ENCODE data around the gene SIRPB2.

The SIRPB2 gene

DNA sequence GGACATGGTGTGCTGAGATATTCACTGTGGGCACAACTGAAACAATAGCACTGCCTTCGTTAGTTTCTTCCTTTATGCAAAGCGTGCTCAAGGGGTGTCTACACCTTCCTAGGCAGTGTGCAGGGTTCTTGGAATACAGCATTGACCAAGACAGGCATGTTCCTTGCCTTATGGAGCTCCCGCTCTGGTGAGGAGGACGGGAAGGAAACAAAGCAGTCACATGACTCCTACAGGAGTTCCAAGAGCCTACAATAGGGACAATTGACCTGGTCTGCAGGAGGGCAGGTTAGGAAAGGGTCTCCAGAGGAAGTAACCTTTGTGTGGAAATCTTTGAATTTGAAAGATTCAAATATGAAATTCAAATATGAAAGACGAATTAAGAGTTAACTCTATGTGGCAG is 25.8 kb upstream of the SIRPB2 start:
- no peaks in the 10 kb centered on the region for H3K27me3 ChIP-seq (ENCODE audit: insufficient read depth, poor library complexity, severe bottlenecking)
- no peaks in the 10 kb centered on the region for H3K36me3 ChIP-seq (ENCODE audit: low read depth)
- H3K4me3 ChIP-seq (ENCODE audit: severe bottlenecking) = no peak overlapping the region
- DNase-seq (ENCODE audit: low spot score) (no peak), ATAC-seq (ENCODE audit: low read depth) (no peak)
- TF ChIP-seq, protein P1, sequence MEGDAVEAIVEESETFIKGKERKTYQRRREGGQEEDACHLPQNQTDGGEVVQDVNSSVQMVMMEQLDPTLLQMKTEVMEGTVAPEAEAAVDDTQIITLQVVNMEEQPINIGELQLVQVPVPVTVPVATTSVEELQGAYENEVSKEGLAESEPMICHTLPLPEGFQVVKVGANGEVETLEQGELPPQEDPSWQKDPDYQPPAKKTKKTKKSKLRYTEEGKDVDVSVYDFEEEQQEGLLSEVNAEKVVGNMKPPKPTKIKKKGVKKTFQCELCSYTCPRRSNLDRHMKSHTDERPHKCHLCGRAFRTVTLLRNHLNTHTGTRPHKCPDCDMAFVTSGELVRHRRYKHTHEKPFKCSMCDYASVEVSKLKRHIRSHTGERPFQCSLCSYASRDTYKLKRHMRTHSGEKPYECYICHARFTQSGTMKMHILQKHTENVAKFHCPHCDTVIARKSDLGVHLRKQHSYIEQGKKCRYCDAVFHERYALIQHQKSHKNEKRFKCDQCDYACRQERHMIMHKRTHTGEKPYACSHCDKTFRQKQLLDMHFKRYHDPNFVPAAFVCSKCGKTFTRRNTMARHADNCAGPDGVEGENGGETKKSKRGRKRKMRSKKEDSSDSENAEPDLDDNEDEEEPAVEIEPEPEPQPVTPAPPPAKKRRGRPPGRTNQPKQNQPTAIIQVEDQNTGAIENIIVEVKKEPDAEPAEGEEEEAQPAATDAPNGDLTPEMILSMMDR (IDR thresholded peaks at IDR 0.05; ENCODE audit: poor library complexity, severe bottlenecking) = no peak
- no peak overlapping the region for H3K27ac ChIP-seq (ENCODE audit: poor library complexity, severe bottlenecking)
- no peaks in the 10 kb centered on the region for H3K9me3 ChIP-seq (ENCODE audit: severe bottlenecking)
- no peaks in the 10 kb centered on the region for H3K4me1 ChIP-seq (ENCODE audit: insufficient read depth, poor library complexity, severe bottlenecking)

DNA sequence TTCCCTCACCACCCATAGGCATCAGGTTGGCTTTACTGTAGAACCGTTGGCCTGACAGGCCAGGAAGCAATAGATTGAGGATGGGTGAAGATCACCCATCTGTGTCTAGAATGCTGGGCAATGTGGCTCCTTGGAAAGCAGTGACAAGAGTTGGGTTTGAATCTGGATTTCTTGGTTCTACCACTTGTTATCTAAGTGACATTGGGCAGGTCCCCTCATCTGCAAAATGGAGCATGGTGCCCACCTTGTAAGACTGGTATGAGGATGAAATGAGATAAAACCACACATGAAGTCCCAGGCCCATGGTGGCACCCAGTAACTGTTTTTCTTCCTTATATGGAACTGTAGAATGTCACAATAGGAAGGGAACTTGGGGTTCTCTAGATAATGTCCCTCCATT is 22.6 kb upstream of the SIRPB2 start:
- no peak for ATAC-seq (ENCODE audit: low read depth)

DNA sequence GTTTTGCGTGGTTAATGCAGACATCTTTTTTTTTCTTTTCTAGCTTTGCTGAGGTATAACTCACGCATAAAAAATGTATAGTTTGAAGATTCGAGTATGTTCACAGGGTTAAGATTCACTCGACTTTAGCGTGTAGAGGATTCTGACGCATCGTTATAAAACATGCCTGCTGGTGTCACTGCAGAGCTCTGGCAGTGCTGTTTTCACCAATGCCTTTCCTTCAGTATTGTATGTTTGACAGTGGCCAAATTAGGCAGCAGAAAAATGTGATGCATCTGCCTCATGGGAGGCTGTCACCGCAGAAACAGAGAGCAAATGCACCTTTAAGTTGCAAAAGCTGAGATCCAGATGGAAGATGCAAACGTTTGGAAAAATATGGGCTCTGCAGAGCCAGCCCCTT is 18.0 kb upstream of the SIRPB2 start:
- Histone ChIP-seq H3K4me3 (ENCODE audit: severe bottlenecking) (no peak overlapping the region), H3K27me3 (ENCODE audit: insufficient read depth, poor library complexity, severe bottlenecking) (no peaks in the 10 kb centered on the region), H3K36me3 (ENCODE audit: low read depth) (no peaks in the 10 kb centered on the region), H3K27ac (ENCODE audit: poor library complexity, severe bottlenecking) (no peak overlapping the region), H3K9me3 (ENCODE audit: severe bottlenecking) (no peaks in the 10 kb centered on the region), H3K4me1 (ENCODE audit: insufficient read depth, poor library complexity, severe bottlenecking) (peaks cover 12% of the 10 kb centered on the region)
- TF ChIP-seq, protein P1 (IDR thresholded peaks at IDR 0.05; ENCODE audit: poor library complexity, severe bottlenecking) = peak; percentile 71
- DNase-seq (ENCODE audit: low spot score) (no peak), ATAC-seq (ENCODE audit: low read depth) (peak; percentile 52; the same call in 1 of the 3 replicates)

More for the DNA sequence above, 22.6 kb upstream of the SIRPB2 start:
- H3K27me3 ChIP-seq (ENCODE audit: insufficient read depth, poor library complexity, severe bottlenecking) = no peaks in the 10 kb centered on the region
- no peak overlapping the region for H3K4me3 ChIP-seq (ENCODE audit: severe bottlenecking)
- DNase-seq (ENCODE audit: low spot score) = no peak
- H3K9me3 ChIP-seq (ENCODE audit: severe bottlenecking) = no peaks in the 10 kb centered on the region
- no peak overlapping the region for H3K27ac ChIP-seq (ENCODE audit: poor library complexity, severe bottlenecking)
- TF ChIP-seq, protein P1 (IDR thresholded peaks at IDR 0.05; ENCODE audit: poor library complexity, severe bottlenecking) = no peak
- no peaks in the 10 kb centered on the region for H3K4me1 ChIP-seq (ENCODE audit: insufficient read depth, poor library complexity, severe bottlenecking)
- no peaks in the 10 kb centered on the region for H3K36me3 ChIP-seq (ENCODE audit: low read depth)

DNA sequence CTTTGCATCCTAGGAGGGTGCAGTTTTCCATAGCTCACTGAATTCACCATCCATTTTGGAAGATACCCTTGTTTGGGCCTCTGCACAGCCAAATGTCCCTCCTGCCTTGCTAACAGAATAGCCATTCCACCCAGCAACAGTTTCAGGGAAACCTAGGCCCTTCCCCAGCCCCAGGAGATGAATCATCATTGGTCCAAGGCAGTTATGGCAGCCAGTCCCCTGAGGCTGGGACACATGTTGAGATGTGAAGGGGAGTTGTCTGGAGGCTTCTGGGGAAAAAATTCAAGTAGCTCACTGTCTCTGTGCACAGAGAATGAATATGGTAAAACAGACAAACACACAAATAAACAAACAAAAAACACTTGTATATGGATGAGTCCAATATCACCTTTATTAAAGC is 17.4 kb upstream of the SIRPB2 start:
- no peak for ATAC-seq (ENCODE audit: low read depth)
- DNase-seq (ENCODE audit: low spot score) = no peak
- H3K36me3 ChIP-seq (ENCODE audit: low read depth) = no peaks in the 10 kb centered on the region
- TF ChIP-seq, protein P1 (IDR thresholded peaks at IDR 0.05; ENCODE audit: poor library complexity, severe bottlenecking) = no peak
- peaks cover 12% of the 10 kb centered on the region for H3K4me1 ChIP-seq (ENCODE audit: insufficient read depth, poor library complexity, severe bottlenecking)
- no peak overlapping the region for H3K27ac ChIP-seq (ENCODE audit: poor library complexity, severe bottlenecking)
- no peaks in the 10 kb centered on the region for H3K9me3 ChIP-seq (ENCODE audit: severe bottlenecking)
- no peak overlapping the region for H3K4me3 ChIP-seq (ENCODE audit: severe bottlenecking)
- H3K27me3 ChIP-seq (ENCODE audit: insufficient read depth, poor library complexity, severe bottlenecking) = no peaks in the 10 kb centered on the region

DNA sequence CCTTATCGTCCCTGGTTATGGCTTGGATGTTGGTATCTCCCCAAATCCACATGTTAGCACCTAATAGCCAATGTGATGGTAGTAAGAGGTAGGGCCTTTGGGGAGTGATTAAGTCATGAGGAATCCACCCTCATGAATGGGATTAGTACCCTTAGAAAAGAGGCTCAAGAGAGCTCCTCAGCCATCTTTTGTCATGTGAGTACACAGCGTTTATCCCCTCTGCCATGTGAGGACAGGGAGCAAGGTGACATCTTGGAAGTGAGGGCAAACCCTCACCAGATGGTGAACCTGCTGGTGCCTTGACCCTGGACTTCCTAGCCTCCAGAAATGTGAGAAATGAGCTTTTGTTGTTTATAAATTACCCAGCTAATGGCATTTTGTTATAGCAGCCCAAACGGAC is 16.1 kb upstream of the SIRPB2 start:
- H3K9me3 ChIP-seq (ENCODE audit: severe bottlenecking) = peaks cover 9% of the 10 kb centered on the region
- TF ChIP-seq, protein P1 (IDR thresholded peaks at IDR 0.05; ENCODE audit: poor library complexity, severe bottlenecking) = no peak
- no peak overlapping the region for H3K4me3 ChIP-seq (ENCODE audit: severe bottlenecking)
- no peak overlapping the region for H3K27ac ChIP-seq (ENCODE audit: poor library complexity, severe bottlenecking)
- H3K4me1 ChIP-seq (ENCODE audit: insufficient read depth, poor library complexity, severe bottlenecking) = peaks cover 12% of the 10 kb centered on the region
- H3K27me3 ChIP-seq (ENCODE audit: insufficient read depth, poor library complexity, severe bottlenecking) = no peaks in the 10 kb centered on the region
- H3K36me3 ChIP-seq (ENCODE audit: low read depth) = no peaks in the 10 kb centered on the region
- DNase-seq (ENCODE audit: low spot score) = no peak
- ATAC-seq (ENCODE audit: low read depth) = no peak

Data from RWPE2 (cell line).